GM23338 (cell line): ENCODE measurements around the gene S100A8. TPM values are rescaled to one million over a fixed set of nuclear protein-coding genes. Genes with fewer than 3 reads are reported as not detected.

ENCODE experiments used
- ATAC-seq: fragments of 200-7000 bp; cut with Tn5 transposase; 3 replicates; pipeline ENCODE4 v1.9.1; 2020
- DNase-seq: peaks from one replicate; pipeline ENCODE4 v3.0.0-alpha.2; 2015; ENCODE audit warnings: low spot score
- H2AFZ ChIP-seq: fragments of 200-600 bp; sonication (generic); 2 replicates; pipeline ENCODE4 v1.8.0; 2016; ENCODE audit warnings: antibody characterized with exemption, mild to moderate bottlenecking, moderate library complexity
- H3F3A ChIP-seq: fragments of 200-600 bp; sonication (generic); replicated peaks from 2 replicates; pipeline ENCODE4 v1.8.0; 2017; ENCODE audit warnings: antibody characterized with exemption, mixed run types, low read depth
- H3K27ac ChIP-seq: fragments of 200-600 bp; sonication (generic); 2 replicates; pipeline ENCODE4 v1.6.1; 2016; ENCODE audit warnings: low read depth
- H3K27me3 ChIP-seq: fragments of 200-600 bp; sonication (generic); 2 replicates; pipeline ENCODE4 v1.8.0; 2016; ENCODE audit warnings: mild to moderate bottlenecking, mixed run types, moderate library complexity; ENCODE audit not compliant: insufficient read depth
- H3K36me3 ChIP-seq: fragments of 200-600 bp; sonication (generic); 2 replicates; pipeline ENCODE4 v1.8.0; 2016; ENCODE audit warnings: mild to moderate bottlenecking; ENCODE audit not compliant: insufficient read depth
- H3K4me1 ChIP-seq: fragments of 200-600 bp; sonication (generic); 2 replicates; pipeline ENCODE4 v1.8.0; 2016; ENCODE audit warnings: mild to moderate bottlenecking, moderate library complexity; ENCODE audit not compliant: insufficient read depth
- H3K4me2 ChIP-seq: fragments of 200-600 bp; sonication (generic); 2 replicates; pipeline ENCODE4 v1.7.1; 2017; ENCODE audit warnings: mixed run types
- H3K4me3 ChIP-seq: fragments of 200-600 bp; sonication (generic); 2 replicates; pipeline ENCODE4 v1.6.1; 2016; ENCODE audit warnings: mixed run types
- H3K79me2 ChIP-seq: fragments of 200-600 bp; sonication (generic); replicated peaks from 2 replicates; pipeline ENCODE4 v1.8.0; 2017; ENCODE audit warnings: mild to moderate bottlenecking; ENCODE audit not compliant: insufficient read depth
- H3K9me2 ChIP-seq: fragments of 200-600 bp; sonication (generic); 2 replicates; pipeline ENCODE4 v1.8.0; 2017; ENCODE audit not compliant: insufficient read depth
- H4K20me1 ChIP-seq: fragments of 200-600 bp; sonication (generic); replicated peaks from 2 replicates; pipeline ENCODE4 v1.8.0; 2017; ENCODE audit warnings: mild to moderate bottlenecking; ENCODE audit not compliant: insufficient read depth
- H3K27ac Mint-ChIP-seq: 2 replicates; pipeline ENCODE4 v1.8.0; 2020; ENCODE audit warnings: inconsistent platforms, mild to moderate bottlenecking, moderate library complexity, mixed read lengths
- H3K27me3 Mint-ChIP-seq: 3 replicates; pipeline ENCODE4 v1.8.0; 2022; ENCODE audit warnings: low read depth, mild to moderate bottlenecking, moderate library complexity, mixed read lengths, inconsistent platforms; ENCODE audit not compliant: insufficient read depth, poor library complexity
- H3K36me3 Mint-ChIP-seq: 3 replicates; pipeline ENCODE4 v1.8.0; 2021; ENCODE audit warnings: low read depth, mild to moderate bottlenecking, inconsistent platforms, moderate library complexity, mixed read lengths
- H3K4me1 Mint-ChIP-seq: 3 replicates; pipeline ENCODE4 v1.8.0; 2020; ENCODE audit warnings: mild to moderate bottlenecking, inconsistent platforms, mixed read lengths
- H3K4me3 Mint-ChIP-seq: 3 replicates; pipeline ENCODE4 v1.8.0; 2021; ENCODE audit warnings: moderate library complexity, mild to moderate bottlenecking, inconsistent platforms, mixed read lengths
- H3K9me3 Mint-ChIP-seq: 3 replicates; pipeline ENCODE4 v1.8.0; 2020; ENCODE audit warnings: moderate library complexity, mild to moderate bottlenecking, inconsistent platforms, mixed read lengths
- CREB1 ChIP-seq: fragments of 250-450 bp; sonication (Bioruptor Pico); IDR thresholded peaks from 2 replicates; pipeline ENCODE4 v1.5.0; 2020; ENCODE audit warnings: low read depth, mild to moderate bottlenecking, moderate library complexity
- CTCF ChIP-seq, 2 experiments: fragments of 200-600 bp in 1 of 2; sonication (generic) in 1 of 2; conservative IDR thresholded peaks; 2 replicates each; pipeline versions ENCODE4 v1.5.1 to v1.6.1; 2016 to 2017; ENCODE audit warnings: antibody characterized with exemption in 2 of 2, low read depth in 2 of 2, mild to moderate bottlenecking in 2 of 2, moderate library complexity in 1 of 2
- EZH2 ChIP-seq: fragments of 200-600 bp; sonication (generic); IDR thresholded peaks from one replicate; pipeline ENCODE4 v1.8.0; 2017; ENCODE audit warnings: antibody characterized with exemption, mild to moderate bottlenecking, low read depth; ENCODE audit not compliant: unreplicated experiment
- JUNB ChIP-seq: IDR thresholded peaks from one replicate; pipeline ENCODE4 v1.6.1; 2016; ENCODE audit warnings: antibody characterized with exemption; ENCODE audit not compliant: unreplicated experiment
- NANOG ChIP-seq: IDR thresholded peaks from 2 replicates; pipeline ENCODE4 v1.6.1; 2016; ENCODE audit warnings: antibody characterized with exemption, borderline replicate concordance
- STAT1 ChIP-seq: IDR thresholded peaks from one replicate; pipeline ENCODE4 v1.6.1; 2016; ENCODE audit warnings: antibody characterized with exemption; ENCODE audit not compliant: unreplicated experiment
- ZNF114 ChIP-seq: fragments of 250-450 bp; sonication (Bioruptor Pico); IDR thresholded peaks from 2 replicates; pipeline ENCODE4 v1.5.0; 2020; ENCODE audit warnings: mild to moderate bottlenecking, moderate library complexity
- ZNF331 ChIP-seq: fragments of 250-450 bp; sonication (Bioruptor Pico); IDR thresholded peaks from 2 replicates; pipeline ENCODE4 v1.5.0; 2020; ENCODE audit warnings: low read depth, mild to moderate bottlenecking, moderate library complexity
- ZNF462 ChIP-seq: fragments of 250-450 bp; sonication (Bioruptor Pico); IDR thresholded peaks from 2 replicates; pipeline ENCODE4 v1.5.0; 2020; ENCODE audit warnings: mild to moderate bottlenecking, moderate library complexity
- polyA plus RNA-seq: library from polyadenylated mRNA; unstranded; fragments of >200 nt; fragmentation: Nextera tagmentation; extraction: Ambion mirVana; gene quantifications from 2 replicates; pipeline ENCODE4 v1.2.1, GENCODE V29; 2016
- total RNA-seq: library from RNA; depleted of rRNA; stranded (reverse); fragments of >200 nt; shearing (Covaris generic); gene quantifications from 2 replicates; pipeline ENCODE4 v1.2.3, GENCODE V29; 2014
- TF ChIP-seq, protein P1 (sequence below): IDR thresholded peaks from 2 replicates; pipeline ENCODE4 v1.6.1; 2016; ENCODE audit warnings: antibody characterized with exemption

The S100A8 gene
- total and polyA plus RNA-seq, 2 experiments from 2014 or later, result not detected

DNA sequence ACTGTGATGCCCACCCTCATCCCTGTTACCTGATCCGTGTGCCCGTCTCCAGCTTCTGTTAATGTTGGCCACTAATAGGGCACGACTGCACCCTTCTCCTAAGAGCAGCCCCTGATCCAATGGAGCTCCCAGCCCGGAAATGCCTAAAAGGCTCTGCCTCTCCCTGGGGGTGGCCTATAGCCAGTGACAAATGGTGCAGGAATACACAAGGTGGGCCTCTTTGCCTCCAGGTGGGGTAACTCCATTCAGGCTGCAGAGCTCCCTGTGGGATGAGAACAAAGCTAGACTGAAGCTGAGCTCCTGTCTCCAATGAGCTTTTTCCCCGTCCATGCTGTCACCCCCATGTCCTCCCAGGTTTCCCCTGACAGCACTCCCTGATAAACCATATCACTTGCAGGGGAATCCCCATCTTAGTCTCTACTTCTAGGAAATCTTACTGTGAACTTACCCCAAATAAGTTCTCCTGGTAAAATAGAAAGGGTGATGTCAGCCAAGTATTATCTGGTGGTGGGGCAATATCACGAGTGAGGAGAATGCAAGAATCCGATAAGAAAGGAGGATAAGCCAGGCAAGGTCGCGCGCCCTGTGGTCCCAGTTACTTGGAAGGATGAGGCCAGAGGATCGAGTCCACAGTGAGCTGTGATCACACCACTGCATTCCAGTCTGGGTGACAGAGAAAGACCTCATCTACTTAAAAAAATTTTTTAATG, 44.0 kb upstream of the S100A8 start (continued):
- TF ChIP-seq, protein P1, sequence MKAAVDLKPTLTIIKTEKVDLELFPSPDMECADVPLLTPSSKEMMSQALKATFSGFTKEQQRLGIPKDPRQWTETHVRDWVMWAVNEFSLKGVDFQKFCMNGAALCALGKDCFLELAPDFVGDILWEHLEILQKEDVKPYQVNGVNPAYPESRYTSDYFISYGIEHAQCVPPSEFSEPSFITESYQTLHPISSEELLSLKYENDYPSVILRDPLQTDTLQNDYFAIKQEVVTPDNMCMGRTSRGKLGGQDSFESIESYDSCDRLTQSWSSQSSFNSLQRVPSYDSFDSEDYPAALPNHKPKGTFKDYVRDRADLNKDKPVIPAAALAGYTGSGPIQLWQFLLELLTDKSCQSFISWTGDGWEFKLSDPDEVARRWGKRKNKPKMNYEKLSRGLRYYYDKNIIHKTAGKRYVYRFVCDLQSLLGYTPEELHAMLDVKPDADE, result no peak
- TF ChIP-seq NANOG, result no peak
- no peak for TF ChIP-seq JUNB
- no peak for TF ChIP-seq STAT1

DNA sequence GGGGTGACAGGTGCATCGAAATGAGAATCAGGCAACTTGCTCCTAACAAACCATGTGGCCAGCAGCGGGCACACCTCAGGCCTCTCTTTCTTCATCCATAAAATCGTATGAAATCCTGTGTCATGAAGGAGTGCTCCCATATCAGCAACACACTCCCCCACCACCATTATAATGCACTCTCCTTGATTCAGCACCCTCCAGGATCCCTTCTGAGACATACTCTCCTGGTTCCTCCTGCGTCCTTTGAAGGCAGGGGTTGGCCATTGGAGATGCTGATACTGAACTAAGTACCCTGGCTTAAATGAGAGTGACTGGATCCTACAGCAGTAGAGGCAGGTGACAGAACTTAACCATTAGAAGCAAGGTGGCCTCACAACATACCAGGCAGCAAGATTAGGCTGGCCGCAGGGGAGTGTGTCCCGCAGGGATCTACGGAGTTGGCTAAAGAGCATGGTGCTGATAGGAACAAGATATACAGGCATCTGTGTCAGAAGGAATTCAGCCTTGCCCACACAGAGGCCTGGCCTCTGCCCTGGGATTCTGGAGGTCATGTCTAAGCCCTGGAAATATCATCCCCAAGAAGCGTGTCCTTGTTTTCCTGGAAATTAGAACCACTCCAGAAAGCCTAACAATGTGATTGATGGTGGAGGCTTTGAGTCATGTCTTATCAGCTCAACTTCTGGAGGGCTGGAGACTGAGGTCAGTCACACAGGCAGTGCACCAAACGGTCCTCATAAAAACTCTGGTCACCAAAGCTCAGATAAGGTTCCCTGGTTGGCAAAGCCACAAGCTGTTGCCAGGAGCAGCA, 42.2 kb upstream of the S100A8 start:
- H4K20me1 ChIP-seq, result no peaks in the 10 kb centered on the region
- H3K27ac ChIP-seq, result no peak overlapping the region
- no peaks in the 10 kb centered on the region for H3K79me2 ChIP-seq
- no peaks in the 10 kb centered on the region for H3K4me1 ChIP-seq
- Mint-ChIP-seq H3K27me3 (peaks cover 8% of the 10 kb centered on the region), H3K9me3 (no peaks in the 10 kb centered on the region; the same call in 1 of the 3 replicates), H3K36me3 (no peaks in the 10 kb centered on the region), H3K27ac (no peak overlapping the region), H3K4me1 (no peaks in the 10 kb centered on the region; the same call in 2 of the 3 replicates), H3K4me3 (no peak overlapping the region)
- no peak overlapping the region for H2AFZ ChIP-seq
- H3K9me2 ChIP-seq, result no peaks in the 10 kb centered on the region
- no peak for DNase-seq
- TF ChIP-seq ZNF331 (no peak), ZNF114 (no peak), ZNF462 (CRISPR knock-in tag) (no peak), CREB1 (CRISPR knock-in tag) (no peak), EZH2 (no peak), CTCF (conservative IDR thresholded peaks at IDR 0.05; ENCODE audit: low read depth in 2 of 2) (no peak)
- ATAC-seq, result no peak
- no peaks in the 10 kb centered on the region for H3K36me3 ChIP-seq
- H3K4me2 ChIP-seq, result no peak overlapping the region
- no peak overlapping the region for H3K4me3 ChIP-seq
- no peaks in the 10 kb centered on the region for H3K27me3 ChIP-seq
- no peaks in the 10 kb centered on the region for H3F3A ChIP-seq
